Endothelial cell of umbilical vein (primary cell): ENCODE measurements around the gene UNC45A. TPM values are rescaled to one million over a fixed set of nuclear protein-coding genes. Genes with fewer than 3 reads are reported as not detected.

Experiments
- BruUV-seq: library from RNA; stranded (reverse); fragments of 400-500 nt; replicated peaks from 2 replicates; lab custom pipeline; 2021; lab: Mats Ljungman, UMichigan
- CTCF ChIA-PET: fragments of 300-600, 350-600 bp; sonication (Branson Sonifier 250); formaldehyde crosslinking; loops from one replicate; lab custom pipeline; 2021; ENCODE audit warnings: antibody characterized with exemption, inconsistent platforms; lab: Charles Lee
- POLR2A ChIA-PET: fragments of 300-600, 350-600 bp; sonication (Branson Sonifier 250); formaldehyde crosslinking; loops from one replicate; lab custom pipeline; 2021; ENCODE audit warnings: antibody characterized with exemption, inconsistent platforms; lab: Charles Lee
- DNase-seq: peaks from one replicate; pipeline ENCODE4 v3.0.0-alpha.2; 2011; ENCODE audit warnings: low read depth, low spot score
- FAIRE-seq: peaks from 2 replicates; lab custom pipeline; 2011; peaks lifted over from hg19 to GRCh38; lab: Jason Lieb, UNC
- H2AFZ ChIP-seq: 2 replicates; pipeline ENCODE4 v1.6.0; 2012; ENCODE audit warnings: low read depth, low read length, control low read depth, inconsistent platforms
- H3K27ac ChIP-seq: 2 replicates; pipeline ENCODE4 v1.5.1; 2011; ENCODE audit warnings: low read depth, mild to moderate bottlenecking, control low read depth, low read length, moderate library complexity; ENCODE audit not compliant: insufficient read depth
- H3K27me3 ChIP-seq, 2 experiments: 2 replicates each; pipeline versions ENCODE4 v1.6.0 to v1.6.1; 2011; ENCODE audit warnings: low read length in 2 of 2, mixed read lengths in 1 of 2; ENCODE audit not compliant: control insufficient read depth in 2 of 2, insufficient read depth in 2 of 2
- H3K36me3 ChIP-seq, 2 experiments: 2 replicates in 1 of 2; 3 replicates in 1 of 2; pipeline ENCODE4 v1.5.1; 2011; ENCODE audit warnings: low read length in 2 of 2, mild to moderate bottlenecking in 1 of 2, moderate library complexity in 1 of 2; ENCODE audit not compliant: control insufficient read depth in 2 of 2, insufficient read depth in 2 of 2; ENCODE audit errors: extremely low read depth in 1 of 2
- H3K4me1 ChIP-seq: 3 replicates; pipeline ENCODE4 v1.5.1; 2011; ENCODE audit warnings: mild to moderate bottlenecking, low read length; ENCODE audit not compliant: control insufficient read depth, insufficient read depth; ENCODE audit errors: extremely low read depth
- H3K4me2 ChIP-seq: 2 replicates; pipeline ENCODE4 v1.6.1; 2011; ENCODE audit warnings: low read length, control low read depth, mixed read lengths; ENCODE audit not compliant: insufficient read depth
- H3K4me3 ChIP-seq, 3 experiments: fragments of 200-600 bp in 1 of 3; sonication (generic), shearing (Covaris generic) in 1 of 3; replicated peaks in 1 of 3; 2 replicates each; pipeline ENCODE4 v1.5.1; 2011 to 2016; ENCODE audit warnings: control low read depth in 3 of 3, low read length in 3 of 3, mild to moderate bottlenecking in 2 of 3, inconsistent platforms in 1 of 3, low read depth in 1 of 3, moderate library complexity in 1 of 3; ENCODE audit not compliant: insufficient read depth in 1 of 3
- H3K79me2 ChIP-seq: 2 replicates; pipeline ENCODE4 v1.6.0; 2012; ENCODE audit warnings: low read length, inconsistent platforms; ENCODE audit not compliant: control insufficient read depth, insufficient read depth
- H3K9ac ChIP-seq: replicated peaks from 2 replicates; pipeline ENCODE3; 2011; ENCODE audit warnings: low read length, control low read depth; ENCODE audit not compliant: insufficient read depth; ENCODE audit errors: extremely low read depth
- H3K9me1 ChIP-seq: replicated peaks from 3 replicates; pipeline ENCODE4 v1.6.0; 2011; ENCODE audit warnings: mild to moderate bottlenecking, low read length; ENCODE audit not compliant: control insufficient read depth, insufficient read depth; ENCODE audit errors: extremely low read depth
- H3K9me3 ChIP-seq: replicated peaks from 2 replicates; pipeline ENCODE4 v1.5.1; 2012; ENCODE audit warnings: low read length, inconsistent platforms; ENCODE audit not compliant: control insufficient read depth, insufficient read depth
- H4K20me1 ChIP-seq: replicated peaks from 2 replicates; pipeline ENCODE3; 2011; ENCODE audit warnings: mild to moderate bottlenecking, low read length; ENCODE audit not compliant: control insufficient read depth, insufficient read depth; ENCODE audit errors: extremely low read depth
- CTCF ChIP-seq, 2 donors: IDR thresholded peaks; 1 replicate in 1 of 2; 2 replicates in 1 of 2; pipeline ENCODE4 v1.5.1; 2011; ENCODE audit warnings: low read length in 2 of 2, mild to moderate bottlenecking in 2 of 2, moderate library complexity in 2 of 2, control low read depth in 1 of 2, inconsistent platforms in 1 of 2, low read depth in 1 of 2; ENCODE audit not compliant: insufficient read depth in 1 of 2; ENCODE audit errors: extremely low read depth in 1 of 2
- EZH2 ChIP-seq: IDR thresholded peaks from 2 replicates; pipeline ENCODE4 v1.6.1; 2012; ENCODE audit warnings: borderline replicate concordance, low read depth, mild to moderate bottlenecking, moderate library complexity, low read length, inconsistent platforms; ENCODE audit not compliant: severe bottlenecking
- FOS ChIP-seq: IDR thresholded peaks from 2 replicates; pipeline ENCODE4 v1.6.1; 2011; ENCODE audit warnings: mild to moderate bottlenecking, low read length, moderate library complexity, borderline replicate concordance; ENCODE audit not compliant: insufficient read depth
- GATA2 ChIP-seq: IDR thresholded peaks from 2 replicates; pipeline ENCODE4 v1.7.0; 2011; ENCODE audit warnings: low read depth, mild to moderate bottlenecking, moderate library complexity, mixed read lengths, low read length; ENCODE audit not compliant: insufficient read length, insufficient read depth
- JUN ChIP-seq: IDR thresholded peaks from 2 replicates; pipeline ENCODE4 v1.6.1; 2011; ENCODE audit warnings: borderline replicate concordance, low read depth; ENCODE audit not compliant: insufficient read length, insufficient read depth
- MAX ChIP-seq: IDR thresholded peaks from 2 replicates; pipeline ENCODE4 v1.6.1; 2011; ENCODE audit not compliant: insufficient read depth, insufficient read length
- MYC ChIP-seq: IDR thresholded peaks from one replicate; pipeline ENCODE4 v1.6.1; 2011; ENCODE audit warnings: mild to moderate bottlenecking, low read depth, low read length
- POLR2A ChIP-seq: IDR thresholded peaks from 2 replicates; pipeline ENCODE4 v1.6.1; 2012; ENCODE audit warnings: low read depth, mild to moderate bottlenecking, control low read depth, low read length
- POLR2AphosphoS5 ChIP-seq: IDR thresholded peaks from 2 replicates; pipeline ENCODE4 v1.6.1; 2012; ENCODE audit warnings: low read depth, mild to moderate bottlenecking, control low read depth, low read length, moderate library complexity; ENCODE audit not compliant: insufficient read depth
- dilution Hi-C: fragments of 300-500 bp; cut with MboI; formaldehyde crosslinking; loops from one replicate; pipeline ENCODE4 v1.15.0; 2019; ENCODE audit warnings: low sequenced_read_pairs; ENCODE audit not compliant: extremely low pct_ligation_motif_present
- intact Hi-C: fragments of 100-400 bp; cut with micrococcal nuclease; formaldehyde crosslinking; loops from one replicate; pipeline ENCODE4 v1.10.0; 2022
- polyA plus RNA-seq, 4 experiments: library from polyadenylated mRNA; depleted of rRNA in 3 of 4; stranded (reverse) in 3 of 4; unstranded in 1 of 4; fragments of >200 nt; gene quantifications; 2 replicates each; pipeline versions ENCODE4 v1.2.1 to v1.2.3, GENCODE V29; 2011 to 2012; ENCODE audit warnings: missing spikeins in 1 of 4
- total RNA-seq: library from RNA; stranded (reverse); gene quantifications from 2 replicates; pipeline ENCODE4 v1.2.3, GENCODE V29; 2021

The UNC45A gene
- total and polyA plus RNA-seq, 2 donors (not counting 3 experiments of a cell fraction or from before 2014, with no cell fraction given) = 103 to 106 TPM

- Histone ChIP-seq H3K9ac (no peak overlapping the region), H3K36me3 (peaks cover 3 to 31% of the 10 kb centered on the region in 2 experiments), H3K79me2 (peaks cover 15% of the 10 kb centered on the region), H3K4me2 (no peak overlapping the region), H3K27ac (no peak overlapping the region), H3K27me3 (no peaks in the 10 kb centered on the region), H3K9me1 (no peaks in the 10 kb centered on the region), H2AFZ (no peak overlapping the region), H4K20me1 (no peaks in the 10 kb centered on the region), H3K4me3 (no peak overlapping the region), H3K4me1 (peaks cover 24% of the 10 kb centered on the region), H3K9me3 (no peaks in the 10 kb centered on the region)
- ChIA-PET POLR2A (no interaction called here), CTCF (interaction anchor here (1.4 to 3.7 kb wide), 6 partner anchors 8 to 398 kb away, joined by 3 to 23 read pairs (median 14); partner anchors contain the start of gene UNC45A)
- BruUV-seq = no TSS peak
- FAIRE-seq (no peak), DNase-seq (no peak)
- intact Hi-C loops (loop anchor here (2.0 to 10.0 kb wide), 3 partner anchors 68 to 390 kb away; no protein-coding TSS in a partner anchor), dilution Hi-C loops (no loop called here)
- TF ChIP-seq POLR2A (no peak), FOS (no peak), EZH2 (no peak), CTCF (IDR thresholded peaks at IDR 0.05; ENCODE audit: extremely low read depth in 1 of 2, insufficient read depth in 1 of 2, low read depth in 1 of 2, low read length in 2 of 2) (no peak), MAX (no peak), MYC (no peak), POLR2AphosphoS5 (no peak), GATA2 (no peak), JUN (no peak)
Measured at GRCh38 chr15:90887037-90887481, 48.0 kb upstream of the UNC45A start.
